EL (cell line): Measurements from ENCODE around the gene ARHGEF6.
"Not testable (repeated sequence)": the region's sequence is repeated elsewhere in the genome, so short reads cannot be mapped to it uniquely, and the experiment has no call there.

Experiments
- DNase-seq: peaks from one replicate; pipeline ENCODE4 v3.0.0-alpha.2; 2016

ARHGEF6 gene

GRCh38 chrX:136780763-136781162 is at the start of gene ARHGEF6:
Gene ARHGEF6 (minus strand): TSS chrX:136780932. CDS start chrX:136780882, 50 bp downstream.
- peak; percentile 21 for DNase-seq

GRCh38 chrX:136829413-136829812 is 48.7 kb upstream of the ARHGEF6 start:
- DNase-seq = no peak

DNA sequence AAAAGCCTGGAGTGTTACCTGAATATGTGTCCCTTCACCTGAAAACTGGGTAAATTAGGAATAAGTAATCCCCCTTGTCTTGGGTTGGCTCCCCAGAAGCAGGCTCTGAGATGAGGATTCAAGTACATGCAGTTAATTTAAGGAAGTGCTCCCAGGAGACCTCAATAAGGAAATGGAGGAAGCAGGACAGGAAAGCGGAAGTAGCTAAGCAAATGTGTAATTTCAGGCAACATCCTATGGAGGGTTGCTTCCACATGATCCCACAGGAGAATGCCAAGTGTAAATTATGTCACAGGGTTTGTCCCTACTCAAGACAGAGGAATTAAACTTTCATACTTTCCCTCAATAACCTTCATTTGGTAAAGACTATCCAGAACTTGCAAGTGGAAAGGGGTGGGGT is 48.1 kb upstream of the ARHGEF6 start:
- DNase-seq = no peak

- DNase-seq = no peak
These were observed 46.3 kb upstream of the ARHGEF6 start for GRCh38 chrX:136827026-136827425.

DNA sequence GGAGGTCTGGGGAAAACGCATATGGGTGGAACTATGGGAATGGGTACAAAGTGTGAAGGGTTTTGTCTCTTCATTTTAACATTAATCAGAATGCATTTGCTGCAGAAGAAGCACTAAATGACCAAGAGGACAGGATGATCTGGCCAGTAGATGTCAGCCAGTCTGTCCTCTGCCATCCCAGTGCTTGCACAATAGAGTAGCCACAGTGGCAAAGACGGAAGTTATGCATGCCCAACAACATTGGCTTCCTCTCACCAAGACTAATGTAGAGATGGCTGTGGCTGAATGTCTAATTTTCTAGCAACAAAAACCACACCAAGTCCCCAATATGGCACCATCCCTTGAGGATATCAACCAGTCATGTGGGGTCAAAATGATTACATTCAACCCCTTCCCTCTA is 45.0 kb upstream of the ARHGEF6 start:
- DNase-seq = no peak

GRCh38 chrX:136823175-136823574 is 42.4 kb upstream of the ARHGEF6 start:
- DNase-seq = peak; percentile 49

- DNase-seq = peak; percentile 30
These were observed 41.8 kb upstream of the ARHGEF6 start for GRCh38 chrX:136822337-136823095.

- not testable (repeated sequence) for DNase-seq
These were observed 39.0 kb upstream of the ARHGEF6 start for GRCh38 chrX:136819756-136820155.

DNA sequence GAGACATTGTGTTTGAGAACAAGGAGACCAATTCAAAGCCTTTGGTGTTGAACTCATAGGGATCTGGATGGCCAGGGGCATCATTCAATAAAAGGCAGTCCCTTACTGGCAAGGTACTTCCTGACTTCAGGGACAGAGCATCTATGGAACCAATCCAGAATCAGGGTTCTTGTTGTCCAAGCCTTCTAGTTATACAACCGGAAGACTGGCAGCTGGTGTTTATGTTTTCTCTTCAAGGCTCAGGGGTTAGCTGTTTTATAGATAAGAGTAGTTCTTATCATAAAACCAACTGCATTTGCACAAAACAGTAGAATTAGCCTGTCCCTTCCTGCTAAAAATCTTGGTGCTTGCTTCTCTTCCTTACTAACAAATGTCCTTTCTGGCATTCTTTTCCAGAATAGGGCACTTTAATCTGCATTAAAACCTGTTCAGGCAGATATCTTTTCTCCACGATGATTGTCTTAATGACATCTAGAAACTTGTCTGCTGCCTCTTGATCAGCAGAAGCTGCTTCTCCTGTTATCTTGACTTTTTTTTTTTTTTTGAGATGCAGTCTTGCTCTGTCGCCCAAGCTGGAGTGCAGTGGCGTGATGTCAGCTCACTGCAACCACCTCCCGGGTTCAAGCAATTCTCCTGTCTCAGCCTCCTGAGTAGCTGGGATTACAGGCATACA is 38.4 kb upstream of the ARHGEF6 start:
- DNase-seq = no peak

- peak; percentile 35 for DNase-seq
These were observed 36.2 kb upstream of the ARHGEF6 start for GRCh38 chrX:136816975-136817374.

DNA sequence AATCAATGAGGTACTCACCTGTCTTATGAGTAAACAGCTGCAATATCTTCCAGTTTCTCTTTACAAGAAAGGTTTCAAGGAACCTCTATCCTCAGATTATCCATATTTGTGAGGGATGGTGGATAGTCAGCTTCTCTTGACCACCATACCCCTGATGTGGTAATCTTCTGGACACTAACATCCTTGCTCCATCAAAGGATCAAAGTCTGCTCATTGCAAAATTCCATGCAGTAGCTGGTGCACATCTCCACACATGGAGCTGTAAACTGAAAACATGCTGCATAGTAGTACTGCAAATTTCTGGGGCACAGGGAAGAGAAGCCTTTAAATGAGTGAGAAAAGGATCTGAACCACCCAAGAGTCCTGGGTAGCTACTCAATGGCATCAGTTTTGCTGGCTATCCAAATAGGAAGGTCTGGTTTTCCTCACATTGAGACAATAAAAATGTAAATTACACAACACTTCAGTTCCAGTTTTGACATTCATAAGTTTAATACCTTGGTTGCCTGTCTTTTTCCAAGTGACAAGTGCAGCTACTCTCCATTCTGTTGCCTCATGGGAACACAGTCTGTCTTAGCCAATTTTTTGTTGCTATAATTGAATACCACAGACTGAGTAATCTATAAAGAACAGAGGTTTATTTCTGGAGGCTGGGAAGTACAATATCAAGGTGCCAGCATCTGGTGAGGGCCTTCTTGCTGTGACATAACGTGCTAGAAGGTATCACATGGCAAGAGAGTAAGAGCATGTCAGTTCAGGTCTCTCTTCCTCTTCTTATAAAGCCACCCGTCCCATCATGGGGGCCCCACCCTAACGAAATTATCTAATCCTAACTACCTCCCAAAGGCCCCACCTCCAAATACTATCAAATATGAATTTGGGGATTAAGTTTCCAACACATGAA is 34.4 kb upstream of the ARHGEF6 start:
- DNase-seq = no peak

DNA sequence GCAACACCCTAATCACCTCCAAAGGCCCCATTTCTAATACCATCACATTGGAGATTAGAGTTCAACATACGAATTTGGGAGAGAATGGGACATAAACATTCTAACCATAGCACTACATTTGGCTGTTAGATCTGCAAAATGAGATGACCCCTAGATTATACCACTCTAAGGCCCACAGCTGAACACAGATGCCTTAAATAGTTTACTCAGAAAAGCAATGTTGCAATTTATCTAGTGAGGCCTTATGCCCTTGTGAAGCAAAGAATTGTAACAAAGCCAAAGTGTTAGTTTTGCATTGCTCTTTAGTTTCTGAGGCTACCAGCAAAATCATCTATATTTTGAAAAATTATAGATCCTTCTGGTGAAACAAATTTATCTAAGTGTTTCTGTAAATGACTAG is 31.6 kb upstream of the ARHGEF6 start:
- DNase-seq = no peak

- no peak for DNase-seq
These were observed 29.8 kb upstream of the ARHGEF6 start for GRCh38 chrX:136810493-136810892.

DNA sequence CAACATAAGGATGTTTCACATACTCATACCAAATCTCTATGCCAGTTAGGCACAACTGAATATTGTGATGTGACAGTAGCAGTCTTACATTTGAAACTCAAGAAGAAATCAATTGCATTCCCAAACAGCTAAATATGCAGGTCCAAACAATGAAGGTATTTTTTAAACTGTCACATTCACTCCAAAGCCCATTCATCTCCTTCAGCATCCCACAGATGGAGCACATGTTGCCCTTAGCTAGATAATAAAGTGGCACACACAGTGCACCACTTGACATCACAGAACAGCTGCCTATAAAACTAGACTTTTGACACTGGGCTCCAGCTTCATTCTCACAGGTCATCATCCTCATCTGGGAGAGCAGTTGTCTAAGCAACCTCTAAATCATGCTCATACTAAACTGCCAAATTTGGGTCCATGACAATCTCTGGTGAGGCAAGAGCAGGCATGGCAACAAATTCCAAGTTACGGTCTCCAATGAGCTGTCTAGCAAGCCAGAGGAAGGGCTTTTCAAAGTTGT is 26.2 kb upstream of the ARHGEF6 start:
- DNase-seq = no peak

- DNase-seq = no peak
These were observed 21.8 kb upstream of the ARHGEF6 start for GRCh38 chrX:136802515-136802914.

DNA sequence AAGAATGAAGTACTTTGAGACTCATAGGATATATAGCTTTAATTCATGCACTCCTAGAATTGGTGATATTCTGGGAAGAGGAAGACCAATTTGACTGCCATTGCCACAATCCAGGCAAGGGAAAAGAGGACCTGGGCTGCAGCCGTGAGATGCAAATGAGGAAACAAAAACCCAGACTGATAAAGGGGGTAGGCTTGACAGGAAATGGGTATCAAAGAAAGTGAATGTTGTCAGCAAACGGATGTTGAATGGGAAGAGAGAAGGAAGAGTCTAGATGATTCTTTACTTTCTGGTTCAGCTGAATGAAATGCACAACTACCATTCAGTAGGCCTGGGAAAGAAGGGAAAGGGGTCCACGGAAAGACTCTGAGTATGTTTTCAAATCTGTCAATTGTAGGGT is 17.1 kb upstream of the ARHGEF6 start:
- no peak for DNase-seq

- DNase-seq = not testable (repeated sequence)
These were observed 14.4 kb upstream of the ARHGEF6 start for GRCh38 chrX:136795132-136795531.

- DNase-seq = not testable (repeated sequence)
These were observed 13.9 kb upstream of the ARHGEF6 start for GRCh38 chrX:136794660-136795059.

- no peak for DNase-seq
These were observed 13.3 kb upstream of the ARHGEF6 start for GRCh38 chrX:136794080-136794479.

DNA sequence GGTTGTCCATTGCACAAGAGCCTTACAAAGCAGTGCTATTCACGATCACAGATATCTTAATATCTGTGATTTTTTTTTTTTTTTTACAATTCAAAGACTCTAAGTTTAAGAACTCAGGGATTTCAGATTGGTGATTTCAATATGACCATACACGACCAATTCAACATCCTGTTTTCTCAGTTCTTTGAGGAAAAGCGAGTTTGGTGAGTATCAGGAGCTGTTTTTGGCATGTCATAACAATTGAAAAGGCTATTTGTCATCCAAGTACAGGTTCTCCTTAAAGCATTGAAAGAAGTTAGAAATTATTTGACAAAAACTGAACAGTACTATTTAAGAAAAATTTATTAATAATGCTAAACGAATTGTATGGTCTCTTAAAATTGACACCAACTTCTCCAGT is 9.1 kb upstream of the ARHGEF6 start:
- no peak for DNase-seq

DNA sequence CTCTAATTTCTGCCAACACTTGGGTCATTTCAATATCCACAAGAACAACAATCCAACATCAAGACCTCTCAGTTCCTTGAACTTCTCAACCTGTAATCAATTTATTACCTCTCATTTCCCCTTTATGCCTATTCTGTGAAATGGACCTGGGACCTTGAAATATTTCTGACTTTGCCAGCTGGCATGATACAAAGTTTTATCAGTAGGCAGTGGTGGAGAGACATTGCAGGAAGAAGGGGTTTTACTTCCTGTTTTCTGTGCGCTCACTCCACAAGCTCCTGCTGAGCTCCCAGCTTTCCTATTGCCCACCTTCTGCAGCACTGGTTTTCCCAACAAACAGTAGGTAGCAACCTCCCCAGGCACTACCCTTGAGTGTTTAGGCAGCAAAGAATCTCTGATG is 3.5 kb upstream of the ARHGEF6 start:
- DNase-seq = no peak

- DNase-seq = no peak
These were observed 2.4 kb upstream of the ARHGEF6 start for GRCh38 chrX:136783159-136783558.

DNA sequence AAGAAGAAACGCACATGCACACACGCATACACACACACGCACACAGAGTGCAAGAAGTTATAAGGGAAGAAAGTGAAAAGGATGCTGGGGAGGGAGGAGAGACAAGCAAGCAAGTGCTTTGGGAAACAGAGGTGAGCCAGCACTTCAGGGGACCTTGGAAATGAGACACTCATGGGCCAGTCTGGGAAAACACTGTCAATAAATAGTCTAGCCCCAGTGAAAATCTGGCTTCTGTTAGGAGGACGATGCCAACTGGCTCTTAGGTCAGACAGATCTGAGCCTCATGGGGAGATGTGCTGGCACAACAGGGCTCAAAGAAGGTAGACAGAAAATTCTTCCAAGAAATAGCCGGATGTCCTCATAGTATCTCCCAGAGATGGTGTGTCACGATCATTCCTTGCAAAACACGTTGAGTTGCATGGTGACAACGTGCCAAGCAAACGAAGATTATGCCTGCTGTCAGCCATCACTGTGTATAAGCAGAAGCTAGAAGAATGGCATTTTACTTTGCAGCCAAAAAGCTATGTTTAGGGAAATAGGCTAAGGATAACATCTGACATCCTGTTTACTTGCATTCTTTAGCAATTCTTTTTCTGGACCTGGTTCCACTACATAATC is 557 bp upstream of the ARHGEF6 start:
- peak; percentile 13 for DNase-seq
